ENCODE measurements around the gene ATPAF1.

DNA sequence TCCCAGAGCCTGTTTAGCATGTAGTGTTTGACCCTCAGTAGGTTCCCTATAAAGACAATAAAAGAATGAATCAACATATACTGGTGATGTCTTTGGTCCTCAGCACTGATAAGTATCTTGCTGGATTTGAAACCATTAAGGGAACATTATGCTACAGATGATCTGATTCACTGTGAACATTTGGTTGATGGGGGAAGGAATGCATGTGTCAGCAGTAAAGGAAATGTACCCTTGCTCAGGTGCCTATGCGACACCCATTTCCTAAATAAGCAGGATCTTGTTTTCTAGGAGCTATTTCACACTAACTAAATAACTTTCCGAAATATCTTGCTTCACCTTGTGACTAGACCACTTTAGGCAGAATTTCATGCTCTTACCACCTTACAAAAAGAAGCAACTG, 16.5 kb upstream of the ATPAF1 start:
- TF ChIP-seq EZH2phosphoT487 (IDR thresholded peaks at IDR 0.05; ENCODE audit: insufficient read depth, low read depth): no peak
- TF ChIP-seq EZH2 (IDR thresholded peaks at IDR 0.05; ENCODE audit: insufficient read depth, poor library complexity, severe bottlenecking): no peak

Data from GM23248 (cell line).